ENCODE results near the gene SENP8.

The SENP8 gene

GRCh38 chr15:72113347-72114031, 4.7 kb upstream of the SENP8 start:
- H3K27ac ChIP-seq (ENCODE audit: low read length), result no peak overlapping the region
- no peaks in the 10 kb centered on the region for H3K27me3 ChIP-seq (ENCODE audit: control insufficient read depth in 1 of 2, insufficient read depth in 2 of 2, low read length in 2 of 2)
- H3K36me3 ChIP-seq (ENCODE audit: control insufficient read depth in 2 of 2, insufficient read depth in 2 of 2, low read length in 2 of 2), result no peaks in the 10 kb centered on the region
- H3K9me3 ChIP-seq (ENCODE audit: control insufficient read depth in 2 of 2, low read length in 2 of 2), result no peaks in the 10 kb centered on the region
- H3K9ac ChIP-seq (ENCODE audit: low read length in 2 of 2), result no peak overlapping the region
- no peak overlapping the region for H3K4me3 ChIP-seq (ENCODE audit: low read length in 2 of 2)
- H3K4me1 ChIP-seq (ENCODE audit: control insufficient read depth, insufficient read depth, low read length), result no peaks in the 10 kb centered on the region

DNA sequence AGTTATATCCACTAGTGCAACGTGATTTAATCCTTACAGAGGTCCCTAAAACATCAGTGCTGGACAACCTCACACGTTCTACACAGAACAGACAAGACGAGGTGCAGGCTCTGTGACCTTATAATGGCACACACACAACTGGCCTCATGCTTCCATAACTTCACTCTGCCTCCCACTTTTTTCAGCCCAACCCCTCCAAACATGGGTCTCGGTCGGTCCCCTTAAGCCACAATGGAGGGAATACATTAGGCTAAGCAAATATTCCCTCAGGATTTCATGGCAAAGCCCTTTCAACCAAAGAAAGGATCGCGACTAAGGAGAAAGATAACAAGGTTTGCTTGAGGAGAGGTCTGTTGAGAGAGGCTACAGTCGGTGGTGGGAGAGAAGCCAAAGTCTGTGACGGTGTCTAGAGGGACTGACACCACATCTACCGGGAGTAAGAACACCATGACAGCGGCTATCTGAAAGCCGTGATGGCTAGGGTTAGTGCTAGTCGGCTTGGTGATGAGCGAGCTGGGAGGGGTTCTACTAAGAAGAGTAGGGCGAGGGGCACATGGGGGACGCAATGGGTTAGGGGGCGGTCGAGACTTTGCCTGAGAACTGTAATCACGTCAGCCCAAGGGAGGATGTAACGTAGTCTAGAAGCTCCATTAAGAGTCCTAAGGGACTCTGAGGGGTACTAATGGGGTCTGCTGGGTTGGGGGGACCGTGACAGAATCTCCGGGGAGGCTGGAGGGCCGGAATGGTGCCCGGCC, 1.3 kb upstream of the SENP8 start:
- H3K4me1 ChIP-seq (ENCODE audit: control insufficient read depth, insufficient read depth, low read length), result peaks cover 6% of the 10 kb centered on the region
- no peaks in the 10 kb centered on the region for H3K9me3 ChIP-seq (ENCODE audit: control insufficient read depth in 2 of 2, low read length in 2 of 2)
- peak overlapping the region; percentile 82 to 96 for H3K9ac ChIP-seq (ENCODE audit: low read length in 2 of 2)
- peak overlapping the region; percentile 77 to 91 for H3K4me3 ChIP-seq (ENCODE audit: low read length in 2 of 2)
- no peaks in the 10 kb centered on the region for H3K27me3 ChIP-seq (ENCODE audit: control insufficient read depth in 1 of 2, insufficient read depth in 2 of 2, low read length in 2 of 2)
- H3K36me3 ChIP-seq (ENCODE audit: control insufficient read depth in 2 of 2, insufficient read depth in 2 of 2, low read length in 2 of 2), result no peaks in the 10 kb centered on the region
- peak overlapping the region; percentile 93 for H3K27ac ChIP-seq (ENCODE audit: low read length)

GRCh38 chr15:72117486-72118016, 652 bp upstream of the SENP8 start:
- peaks cover 6% of the 10 kb centered on the region for H3K4me1 ChIP-seq (ENCODE audit: control insufficient read depth, insufficient read depth, low read length)
- no peaks in the 10 kb centered on the region for H3K36me3 ChIP-seq (ENCODE audit: control insufficient read depth in 2 of 2, insufficient read depth in 2 of 2, low read length in 2 of 2)
- H3K4me3 ChIP-seq (ENCODE audit: low read length in 2 of 2), result peak overlapping the region; percentile 77 to 91
- peak overlapping the region; percentile 82 to 96 for H3K9ac ChIP-seq (ENCODE audit: low read length in 2 of 2)
- no peaks in the 10 kb centered on the region for H3K9me3 ChIP-seq (ENCODE audit: control insufficient read depth in 2 of 2, low read length in 2 of 2)
- H3K27ac ChIP-seq (ENCODE audit: low read length), result peak overlapping the region; percentile 93
- H3K27me3 ChIP-seq (ENCODE audit: control insufficient read depth in 1 of 2, insufficient read depth in 2 of 2, low read length in 2 of 2), result no peaks in the 10 kb centered on the region

DNA sequence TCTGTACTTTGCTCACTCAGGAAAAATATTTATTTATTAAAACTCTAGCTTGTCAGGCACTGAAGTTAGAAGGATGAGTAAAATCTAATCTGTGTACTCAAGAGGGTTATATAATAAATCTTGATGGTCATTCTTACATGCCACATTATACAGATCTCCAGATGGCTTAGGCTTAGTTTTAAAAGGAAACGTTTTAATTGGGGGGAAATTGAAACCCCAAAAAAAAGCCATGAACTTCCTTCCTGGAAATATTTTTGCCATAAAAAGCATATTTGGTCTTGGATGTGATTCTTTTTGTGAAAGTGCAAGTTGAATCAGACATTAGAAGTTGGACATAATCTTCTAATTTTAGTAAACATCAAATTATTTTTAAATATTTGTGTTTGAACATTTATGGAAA, 6.0 kb downstream of the SENP8 start:
- Histone ChIP-seq H3K9ac (ENCODE audit: low read length in 2 of 2) (no peak overlapping the region), H3K27me3 (ENCODE audit: control insufficient read depth in 1 of 2, insufficient read depth in 2 of 2, low read length in 2 of 2) (no peaks in the 10 kb centered on the region), H3K4me1 (ENCODE audit: control insufficient read depth, insufficient read depth, low read length) (no peaks in the 10 kb centered on the region), H3K9me3 (ENCODE audit: control insufficient read depth in 2 of 2, low read length in 2 of 2) (no peaks in the 10 kb centered on the region), H3K36me3 (ENCODE audit: control insufficient read depth in 2 of 2, insufficient read depth in 2 of 2, low read length in 2 of 2) (no peaks in the 10 kb centered on the region), H3K27ac (ENCODE audit: low read length) (no peak overlapping the region), H3K4me3 (ENCODE audit: low read length in 2 of 2) (no peak overlapping the region)

DNA sequence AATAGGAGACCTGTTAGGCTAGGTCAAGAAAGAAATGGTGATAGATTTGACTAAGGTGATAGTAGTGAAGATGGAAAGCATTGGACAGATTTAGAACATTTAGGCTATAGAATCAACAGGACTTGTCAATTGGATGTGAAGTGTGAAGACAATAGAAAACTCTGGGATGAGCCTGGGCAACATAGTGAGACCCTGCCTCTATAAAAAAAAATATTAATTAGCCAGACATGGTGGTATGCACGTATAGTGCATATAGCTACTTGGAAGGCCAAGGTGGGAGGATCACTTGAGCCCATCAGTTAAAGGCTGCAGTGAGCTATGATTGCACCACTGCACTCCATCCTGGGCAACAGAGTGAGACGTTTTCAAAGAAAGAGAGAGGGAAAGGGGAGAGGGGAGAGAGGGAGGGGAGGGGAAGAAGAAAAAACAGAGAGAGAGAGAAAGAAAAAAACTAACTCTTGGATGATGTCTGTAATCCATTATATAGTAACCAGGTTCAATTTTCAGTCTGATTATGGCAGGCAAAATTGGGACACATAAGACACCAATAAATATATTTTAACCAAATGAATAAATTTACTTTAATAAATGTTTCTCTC, 9.6 kb downstream of the SENP8 start:
- H3K4me3 ChIP-seq (ENCODE audit: low read length in 2 of 2), result no peak overlapping the region
- no peaks in the 10 kb centered on the region for H3K9me3 ChIP-seq (ENCODE audit: control insufficient read depth in 2 of 2, low read length in 2 of 2)
- H3K9ac ChIP-seq (ENCODE audit: low read length in 2 of 2), result no peak overlapping the region
- no peaks in the 10 kb centered on the region for H3K36me3 ChIP-seq (ENCODE audit: control insufficient read depth in 2 of 2, insufficient read depth in 2 of 2, low read length in 2 of 2)
- no peaks in the 10 kb centered on the region for H3K27me3 ChIP-seq (ENCODE audit: control insufficient read depth in 1 of 2, insufficient read depth in 2 of 2, low read length in 2 of 2)
- no peak overlapping the region for H3K27ac ChIP-seq (ENCODE audit: low read length)
- no peaks in the 10 kb centered on the region for H3K4me1 ChIP-seq (ENCODE audit: control insufficient read depth, insufficient read depth, low read length)

GRCh38 chr15:72128359-72128758, 10.2 kb downstream of the SENP8 start:
- H3K9me3 ChIP-seq (ENCODE audit: control insufficient read depth in 2 of 2, low read length in 2 of 2), result no peaks in the 10 kb centered on the region
- H3K36me3 ChIP-seq (ENCODE audit: control insufficient read depth in 2 of 2, insufficient read depth in 2 of 2, low read length in 2 of 2), result no peaks in the 10 kb centered on the region
- H3K27me3 ChIP-seq (ENCODE audit: control insufficient read depth in 1 of 2, insufficient read depth in 2 of 2, low read length in 2 of 2), result no peaks in the 10 kb centered on the region
- no peak overlapping the region for H3K9ac ChIP-seq (ENCODE audit: low read length in 2 of 2)
- no peak overlapping the region for H3K4me3 ChIP-seq (ENCODE audit: low read length in 2 of 2)
- no peaks in the 10 kb centered on the region for H3K4me1 ChIP-seq (ENCODE audit: control insufficient read depth, insufficient read depth, low read length)
- no peak overlapping the region for H3K27ac ChIP-seq (ENCODE audit: low read length)

GRCh38 chr15:72130272-72130671, 12.1 kb downstream of the SENP8 start:
- H3K9me3 ChIP-seq (ENCODE audit: control insufficient read depth in 2 of 2, low read length in 2 of 2), result no peaks in the 10 kb centered on the region
- H3K27me3 ChIP-seq (ENCODE audit: control insufficient read depth in 1 of 2, insufficient read depth in 2 of 2, low read length in 2 of 2), result no peaks in the 10 kb centered on the region
- no peak overlapping the region for H3K9ac ChIP-seq (ENCODE audit: low read length in 2 of 2)
- no peak overlapping the region for H3K4me3 ChIP-seq (ENCODE audit: low read length in 2 of 2)
- no peaks in the 10 kb centered on the region for H3K36me3 ChIP-seq (ENCODE audit: control insufficient read depth in 2 of 2, insufficient read depth in 2 of 2, low read length in 2 of 2)
- H3K27ac ChIP-seq (ENCODE audit: low read length), result no peak overlapping the region
- no peaks in the 10 kb centered on the region for H3K4me1 ChIP-seq (ENCODE audit: control insufficient read depth, insufficient read depth, low read length)

DNA sequence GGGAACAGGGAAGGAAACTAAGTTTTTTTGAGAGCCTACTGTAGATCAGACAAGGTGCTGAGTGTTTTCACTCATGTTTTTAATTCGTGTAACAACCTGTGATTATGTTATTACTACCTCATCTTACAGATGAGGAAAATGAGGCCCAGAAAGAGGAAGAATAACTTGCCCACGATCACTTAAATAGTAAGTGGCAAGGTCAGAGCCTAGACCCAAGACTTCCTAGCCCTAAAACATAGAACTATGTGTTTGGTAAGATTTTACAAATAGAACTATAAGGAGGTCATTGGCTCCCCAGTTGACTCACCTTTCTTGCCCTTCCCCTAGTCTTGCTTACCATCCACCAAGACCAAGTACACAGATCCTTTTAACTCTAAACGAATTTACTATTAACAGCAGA, 13.7 kb downstream of the SENP8 start:
- Histone ChIP-seq H3K4me1 (ENCODE audit: control insufficient read depth, insufficient read depth, low read length) (no peaks in the 10 kb centered on the region), H3K9ac (ENCODE audit: low read length in 2 of 2) (no peak overlapping the region), H3K4me3 (ENCODE audit: low read length in 2 of 2) (no peak overlapping the region), H3K27me3 (ENCODE audit: control insufficient read depth in 1 of 2, insufficient read depth in 2 of 2, low read length in 2 of 2) (no peaks in the 10 kb centered on the region), H3K9me3 (ENCODE audit: control insufficient read depth in 2 of 2, low read length in 2 of 2) (no peaks in the 10 kb centered on the region), H3K36me3 (ENCODE audit: control insufficient read depth in 2 of 2, insufficient read depth in 2 of 2, low read length in 2 of 2) (no peaks in the 10 kb centered on the region), H3K27ac (ENCODE audit: low read length) (no peak overlapping the region)

- no peak overlapping the region for H3K9ac ChIP-seq (ENCODE audit: low read length in 2 of 2)
- no peaks in the 10 kb centered on the region for H3K9me3 ChIP-seq (ENCODE audit: control insufficient read depth in 2 of 2, low read length in 2 of 2)
- H3K4me3 ChIP-seq (ENCODE audit: low read length in 2 of 2), result no peak overlapping the region
- no peak overlapping the region for H3K27ac ChIP-seq (ENCODE audit: low read length)
- H3K27me3 ChIP-seq (ENCODE audit: control insufficient read depth in 1 of 2, insufficient read depth in 2 of 2, low read length in 2 of 2), result no peaks in the 10 kb centered on the region
- H3K4me1 ChIP-seq (ENCODE audit: control insufficient read depth, insufficient read depth, low read length), result no peaks in the 10 kb centered on the region
- no peaks in the 10 kb centered on the region for H3K36me3 ChIP-seq (ENCODE audit: control insufficient read depth in 2 of 2, insufficient read depth in 2 of 2, low read length in 2 of 2)
Observed at GRCh38 chr15:72133211-72133610, 15.0 kb downstream of the SENP8 start.

GRCh38 chr15:72135719-72136118, 17.5 kb downstream of the SENP8 start:
- Histone ChIP-seq H3K9ac (ENCODE audit: low read length in 2 of 2) (no peak overlapping the region), H3K4me1 (ENCODE audit: control insufficient read depth, insufficient read depth, low read length) (no peaks in the 10 kb centered on the region), H3K9me3 (ENCODE audit: control insufficient read depth in 2 of 2, low read length in 2 of 2) (no peaks in the 10 kb centered on the region), H3K4me3 (ENCODE audit: low read length in 2 of 2) (no peak overlapping the region), H3K27ac (ENCODE audit: low read length) (no peak overlapping the region), H3K36me3 (ENCODE audit: control insufficient read depth in 2 of 2, insufficient read depth in 2 of 2, low read length in 2 of 2) (peaks cover 0 to 2% of the 10 kb centered on the region in 2 donors), H3K27me3 (ENCODE audit: control insufficient read depth in 1 of 2, insufficient read depth in 2 of 2, low read length in 2 of 2) (no peaks in the 10 kb centered on the region)
